Ovary (tissue), 3 donors: ENCODE data around the gene PCSK1N.

Experiments used
- EP300 ChIP-seq: sonication (generic); formaldehyde crosslinking; IDR thresholded peaks from one replicate; pipeline ENCODE4 v1.6.1; 2017; ENCODE audit warnings: antibody characterized with exemption
- POLR2A ChIP-seq: fragments of 450-650 bp; IDR thresholded peaks from one replicate; pipeline ENCODE4 v1.6.1; 2017; ENCODE audit warnings: antibody characterized with exemption, mild to moderate bottlenecking, moderate library complexity
- TF ChIP-seq, protein P1 (sequence below), 3 donors: fragments of 450-650 bp in 2 of 3; fragments of 200-600 bp in 1 of 3; IDR thresholded peaks; one replicate each; pipeline versions ENCODE4 v1.5.1 to v1.8.0; 2016 to 2022; ENCODE audit warnings: antibody characterized with exemption in 3 of 3, mild to moderate bottlenecking in 1 of 3
- donor health status: DM: no; HTN: no; CAD: no.

DNA sequence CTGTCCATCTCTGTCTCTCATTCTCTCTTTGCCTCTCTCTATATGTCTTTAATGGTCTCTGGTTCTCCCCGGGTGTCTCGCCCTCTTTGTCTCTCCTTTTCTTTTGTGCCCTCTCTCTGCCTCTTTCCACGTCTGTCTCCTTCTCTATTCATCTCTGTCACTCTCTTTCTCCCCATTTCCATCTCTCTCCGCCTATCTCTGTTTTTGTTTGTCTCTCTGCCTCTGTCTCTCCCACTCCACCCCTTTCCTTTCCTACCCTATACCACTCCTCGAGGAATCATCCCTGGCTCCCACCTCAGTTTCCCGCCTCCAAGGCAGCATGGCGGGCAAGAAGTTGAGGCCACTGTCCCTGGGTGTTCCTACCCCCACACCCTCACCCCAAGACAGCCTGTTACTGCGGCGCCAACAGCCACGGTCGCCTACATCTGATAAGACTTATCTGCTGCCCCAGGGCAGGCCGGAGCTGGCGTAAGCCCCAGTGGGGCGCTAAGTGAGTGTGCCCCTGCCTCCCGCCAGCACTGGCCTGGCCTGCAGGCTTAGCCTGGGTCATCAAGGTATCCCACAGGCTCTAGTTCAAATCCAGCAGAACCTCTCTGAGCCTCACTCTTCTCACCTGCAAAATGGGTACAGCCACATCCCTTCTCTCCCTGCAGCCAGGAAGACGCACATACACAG, 49.7 kb downstream of the PCSK1N start:
- TF ChIP-seq, protein P1, sequence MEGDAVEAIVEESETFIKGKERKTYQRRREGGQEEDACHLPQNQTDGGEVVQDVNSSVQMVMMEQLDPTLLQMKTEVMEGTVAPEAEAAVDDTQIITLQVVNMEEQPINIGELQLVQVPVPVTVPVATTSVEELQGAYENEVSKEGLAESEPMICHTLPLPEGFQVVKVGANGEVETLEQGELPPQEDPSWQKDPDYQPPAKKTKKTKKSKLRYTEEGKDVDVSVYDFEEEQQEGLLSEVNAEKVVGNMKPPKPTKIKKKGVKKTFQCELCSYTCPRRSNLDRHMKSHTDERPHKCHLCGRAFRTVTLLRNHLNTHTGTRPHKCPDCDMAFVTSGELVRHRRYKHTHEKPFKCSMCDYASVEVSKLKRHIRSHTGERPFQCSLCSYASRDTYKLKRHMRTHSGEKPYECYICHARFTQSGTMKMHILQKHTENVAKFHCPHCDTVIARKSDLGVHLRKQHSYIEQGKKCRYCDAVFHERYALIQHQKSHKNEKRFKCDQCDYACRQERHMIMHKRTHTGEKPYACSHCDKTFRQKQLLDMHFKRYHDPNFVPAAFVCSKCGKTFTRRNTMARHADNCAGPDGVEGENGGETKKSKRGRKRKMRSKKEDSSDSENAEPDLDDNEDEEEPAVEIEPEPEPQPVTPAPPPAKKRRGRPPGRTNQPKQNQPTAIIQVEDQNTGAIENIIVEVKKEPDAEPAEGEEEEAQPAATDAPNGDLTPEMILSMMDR (IDR thresholded peaks at IDR 0.05), result no peak
- TF ChIP-seq EP300, result no peak
- no peak for TF ChIP-seq POLR2A
